NCI-H146 treated with DMSO at 0.1 percent for 48 hours (cell line): ENCODE data around the gene LRIG2.
A peak's percentile ranks its signal among the peaks of the same experiment; 100 is the strongest.
"Not testable (repeated sequence)": the region's sequence is repeated elsewhere in the genome, so short reads cannot be mapped to it uniquely, and the experiment has no call there.

Experiments
- DNase-seq: peaks from one replicate; lab custom pipeline; 2025; ENCODE audit not compliant: unreplicated experiment; lab: John Stamatoyannopoulos, UW

Gene LRIG2

GRCh38 chr1:113057006-113057405, 16.0 kb upstream of the LRIG2 start:
- peak; percentile 60 for DNase-seq

GRCh38 chr1:113058941-113059706, 13.9 kb upstream of the LRIG2 start:
- peak; percentile 69 for DNase-seq

GRCh38 chr1:113063456-113063855, 9.5 kb upstream of the LRIG2 start:
- DNase-seq: not testable (repeated sequence)

- no peak for DNase-seq
These were observed 749 bp upstream of the LRIG2 start for GRCh38 chr1:113072141-113072756.

DNA sequence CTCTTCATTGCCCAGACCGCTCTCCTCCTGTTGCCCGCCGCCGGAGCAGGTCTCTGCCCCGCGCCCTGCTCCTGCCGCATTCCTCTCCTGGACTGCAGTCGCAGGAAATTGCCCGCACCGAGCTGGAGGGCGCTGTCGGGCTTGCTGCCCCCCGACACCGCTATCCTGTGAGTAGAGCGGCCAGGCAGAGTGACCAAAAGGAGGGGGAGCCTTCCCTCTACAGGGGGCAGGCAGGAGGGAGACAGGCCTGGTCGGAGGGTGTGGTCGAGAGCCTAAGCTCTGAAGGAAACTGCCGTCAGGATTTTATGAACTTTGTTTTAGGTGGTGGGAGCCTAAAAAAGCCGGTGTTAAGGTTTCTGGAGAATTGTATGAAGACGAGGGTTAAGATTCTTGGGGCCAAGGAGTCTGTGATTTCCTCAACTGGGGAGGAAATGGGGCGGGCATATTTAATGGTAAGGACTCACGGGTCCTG, 517 bp downstream of the LRIG2 start:
- DNase-seq: peak; percentile 65

DNA sequence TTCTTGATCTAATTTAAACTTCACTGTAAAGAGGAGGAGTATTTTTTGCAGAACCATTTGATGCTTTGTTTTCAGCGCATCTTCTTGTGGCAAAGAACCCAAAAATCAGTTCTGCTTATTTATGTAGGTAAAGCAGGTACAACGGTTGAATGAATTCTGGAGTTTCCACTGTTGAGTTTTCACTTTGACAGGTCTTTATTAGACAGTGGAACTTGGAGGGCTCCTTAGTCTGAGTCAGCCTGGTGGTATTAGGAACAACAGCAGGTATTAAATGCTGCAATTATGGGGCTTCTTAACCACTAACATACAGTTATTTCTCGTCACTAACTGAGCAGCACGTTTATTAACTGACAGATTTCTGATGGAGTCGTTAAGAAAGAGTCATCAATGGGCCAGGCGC, 1.2 kb downstream of the LRIG2 start:
- no peak for DNase-seq

DNA sequence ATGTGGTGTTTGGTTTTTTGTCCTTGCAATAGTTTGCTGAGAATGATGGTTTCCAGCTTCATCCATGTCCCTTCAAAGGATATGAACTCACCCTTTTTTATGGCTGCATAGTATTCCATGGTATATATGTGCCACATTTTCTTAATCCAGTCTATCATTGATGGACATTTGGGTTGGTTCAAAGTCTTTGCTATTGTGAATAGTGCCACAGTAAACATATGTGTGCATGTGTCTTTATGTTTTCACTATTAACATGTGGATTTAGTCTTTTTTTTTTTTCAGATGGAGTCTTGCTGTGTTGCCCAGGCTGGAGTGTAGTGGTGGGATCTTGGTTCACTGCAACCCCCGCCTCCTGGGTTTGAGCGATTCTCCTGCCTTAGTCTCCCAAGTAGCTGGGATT, 5.0 kb downstream of the LRIG2 start:
- DNase-seq: not testable (repeated sequence)

GRCh38 chr1:113086541-113086940, 13.5 kb downstream of the LRIG2 start:
- no peak for DNase-seq

DNA sequence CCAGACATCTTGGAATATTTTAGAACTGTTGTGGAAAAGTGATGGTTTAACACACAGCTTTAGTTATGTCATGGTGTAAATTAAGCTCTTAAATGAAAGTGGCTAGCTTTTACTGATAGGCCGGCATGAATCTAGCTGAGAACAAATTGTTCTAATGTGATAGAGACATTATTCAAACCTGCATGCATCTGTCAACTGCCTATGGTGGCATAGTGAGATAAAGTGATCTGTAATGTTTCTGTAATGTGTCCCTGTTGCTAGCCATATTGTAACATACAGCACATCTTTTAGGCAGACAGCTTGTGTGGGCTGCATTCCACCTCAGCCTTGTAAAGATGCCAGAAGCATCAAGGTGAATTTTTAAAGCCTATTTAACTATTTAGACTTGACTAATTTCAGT, 16.0 kb downstream of the LRIG2 start:
- DNase-seq: no peak

DNA sequence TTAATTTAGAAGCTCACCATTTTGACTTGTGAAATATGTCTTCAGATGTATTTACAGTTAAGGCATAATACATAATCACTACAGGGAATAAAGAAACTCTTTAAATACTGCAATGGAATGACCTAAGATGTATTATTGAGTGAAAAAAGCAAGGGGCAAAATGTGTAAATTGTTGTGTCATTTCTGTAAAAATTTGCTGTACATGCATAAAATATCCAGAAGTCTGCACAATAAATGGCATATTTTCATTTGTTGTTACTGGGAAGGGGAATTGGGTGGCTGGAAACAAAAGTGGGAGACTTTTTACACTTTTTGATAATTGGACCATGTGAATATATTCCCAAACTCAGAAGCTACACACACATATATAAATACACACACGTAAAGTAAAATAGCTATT, 17.1 kb downstream of the LRIG2 start:
- DNase-seq: no peak

DNA sequence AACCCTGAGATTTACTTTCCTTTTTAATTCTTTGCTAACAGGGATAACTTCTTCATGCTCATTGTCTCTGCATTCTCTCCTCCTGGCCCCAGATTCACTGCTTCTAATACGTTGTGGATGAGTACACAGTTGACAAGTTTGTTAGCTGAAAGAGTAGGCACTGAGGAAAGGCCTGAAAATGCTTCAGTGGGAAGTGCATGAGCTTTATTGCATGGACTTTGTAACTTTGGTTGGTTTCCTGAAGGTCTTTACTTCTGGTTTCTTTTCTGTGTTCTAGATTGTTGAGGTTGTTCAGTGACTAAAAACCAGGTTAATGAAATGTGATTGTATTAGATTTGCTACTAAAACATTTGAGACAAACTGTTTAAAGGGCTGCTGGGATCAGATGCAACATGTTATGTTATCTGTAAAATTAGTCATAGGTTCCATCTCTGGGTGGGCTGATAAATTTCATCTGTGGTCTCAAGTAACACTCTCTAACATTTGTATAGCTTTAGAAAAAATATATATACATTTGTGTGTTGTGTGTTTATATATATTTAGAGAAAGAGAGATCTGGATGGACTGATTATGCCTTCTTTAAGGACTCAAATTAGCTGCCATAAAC, 19.1 kb downstream of the LRIG2 start:
- no peak for DNase-seq

DNA sequence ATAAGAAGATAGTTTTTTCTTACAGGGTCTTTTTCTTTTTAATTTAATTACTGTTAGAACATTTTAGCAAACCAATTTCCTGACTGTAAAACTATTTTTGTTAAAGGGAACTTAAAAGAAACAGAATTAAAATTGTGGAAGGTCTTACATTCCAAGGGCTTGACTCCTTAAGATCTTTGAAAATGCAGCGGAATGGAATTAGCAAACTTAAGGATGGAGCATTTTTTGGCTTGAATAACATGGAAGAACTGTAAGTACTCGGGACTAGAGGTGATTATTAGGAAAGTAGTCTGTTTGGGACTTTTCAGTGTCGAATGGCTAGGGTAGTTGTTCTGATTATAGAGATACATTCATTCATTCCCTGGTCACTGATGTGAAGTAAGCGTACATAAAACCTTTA, 21.5 kb downstream of the LRIG2 start:
- DNase-seq: no peak

GRCh38 chr1:113095790-113096455, 22.9 kb downstream of the LRIG2 start:
- DNase-seq: no peak

- no peak for DNase-seq
These were observed 23.5 kb downstream of the LRIG2 start for GRCh38 chr1:113096493-113096892.

GRCh38 chr1:113101588-113101987, 28.6 kb downstream of the LRIG2 start:
- DNase-seq: no peak

GRCh38 chr1:113103048-113103447, 30.1 kb downstream of the LRIG2 start:
- DNase-seq: no peak

- DNase-seq: no peak
These were observed 31.0 kb downstream of the LRIG2 start for GRCh38 chr1:113103977-113104376.

DNA sequence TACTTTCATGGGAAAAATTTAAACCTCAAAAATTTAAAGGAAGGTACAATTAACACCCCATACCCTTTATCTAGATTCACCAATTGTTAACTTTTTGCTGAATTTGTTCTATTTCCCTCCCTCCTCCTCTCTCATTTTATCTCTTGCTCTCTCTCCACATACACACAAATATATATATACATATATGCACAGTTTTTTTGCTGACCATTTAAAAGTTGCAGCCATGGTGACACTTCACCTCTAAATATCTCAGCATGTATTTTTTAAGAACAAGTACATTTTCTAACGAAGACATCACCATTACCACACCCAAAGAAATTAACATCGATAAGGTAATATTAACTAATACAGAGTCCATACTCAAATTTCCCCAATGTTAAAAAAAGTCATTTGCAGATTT, 33.9 kb downstream of the LRIG2 start:
- DNase-seq: no peak

GRCh38 chr1:113109908-113110554, 37.0 kb downstream of the LRIG2 start:
- no peak for DNase-seq

DNA sequence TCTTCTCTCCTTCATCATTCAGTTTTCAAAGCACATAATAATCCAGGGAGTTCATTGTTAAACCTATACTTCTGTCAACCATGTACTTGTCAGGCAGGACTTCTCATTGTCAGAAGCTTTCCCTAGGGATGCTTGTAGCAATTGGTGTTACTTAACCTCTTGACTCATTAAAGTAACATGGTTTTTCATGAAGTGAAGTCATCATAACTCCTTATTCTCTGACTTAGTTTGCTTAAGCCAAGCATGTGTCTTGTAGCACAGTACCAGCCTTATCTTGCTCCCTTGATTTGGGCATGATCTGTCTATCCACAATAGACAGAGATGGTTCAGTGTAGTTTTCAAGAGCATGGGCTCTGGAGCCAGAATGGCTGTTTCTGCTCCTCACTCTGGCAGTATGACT, 45.3 kb downstream of the LRIG2 start:
- DNase-seq: no peak

DNA sequence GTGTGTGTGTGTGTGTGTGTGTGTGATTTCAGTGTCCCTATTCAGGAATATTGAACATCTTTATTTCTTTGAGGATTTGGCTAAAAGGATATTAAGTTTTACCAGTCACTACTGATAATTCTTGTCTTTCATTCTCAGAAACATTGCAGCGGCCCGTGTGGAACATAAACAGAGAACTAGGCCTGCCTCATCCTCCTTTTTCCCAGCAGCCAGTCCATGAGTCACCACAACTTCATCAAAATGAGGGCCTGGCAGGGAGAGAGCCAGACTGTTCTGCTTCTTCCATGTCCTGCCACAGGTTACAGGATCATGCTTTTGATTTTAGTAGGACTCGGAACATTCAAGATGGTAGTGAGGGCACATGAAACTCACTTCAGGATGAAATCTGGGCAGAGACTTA, 50.7 kb downstream of the LRIG2 start:
- DNase-seq: no peak
